HG03521 (cell line): ENCODE data around the gene KIAA1191.
"Not testable (repeated sequence)": the region's sequence is repeated elsewhere in the genome, so short reads cannot be mapped to it uniquely, and the experiment has no call there.

Experiments used
- ATAC-seq: cut with Tn5 transposase; IDR thresholded peaks from one replicate; pipeline ENCODE4 v1.9.1; 2021; ENCODE audit warnings: mild to moderate bottlenecking, moderate library complexity; ENCODE audit not compliant: unreplicated experiment

Gene KIAA1191, protein sequence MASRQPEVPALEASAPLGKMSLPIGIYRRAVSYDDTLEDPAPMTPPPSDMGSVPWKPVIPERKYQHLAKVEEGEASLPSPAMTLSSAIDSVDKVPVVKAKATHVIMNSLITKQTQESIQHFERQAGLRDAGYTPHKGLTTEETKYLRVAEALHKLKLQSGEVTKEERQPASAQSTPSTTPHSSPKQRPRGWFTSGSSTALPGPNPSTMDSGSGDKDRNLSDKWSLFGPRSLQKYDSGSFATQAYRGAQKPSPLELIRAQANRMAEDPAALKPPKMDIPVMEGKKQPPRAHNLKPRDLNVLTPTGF

DNA sequence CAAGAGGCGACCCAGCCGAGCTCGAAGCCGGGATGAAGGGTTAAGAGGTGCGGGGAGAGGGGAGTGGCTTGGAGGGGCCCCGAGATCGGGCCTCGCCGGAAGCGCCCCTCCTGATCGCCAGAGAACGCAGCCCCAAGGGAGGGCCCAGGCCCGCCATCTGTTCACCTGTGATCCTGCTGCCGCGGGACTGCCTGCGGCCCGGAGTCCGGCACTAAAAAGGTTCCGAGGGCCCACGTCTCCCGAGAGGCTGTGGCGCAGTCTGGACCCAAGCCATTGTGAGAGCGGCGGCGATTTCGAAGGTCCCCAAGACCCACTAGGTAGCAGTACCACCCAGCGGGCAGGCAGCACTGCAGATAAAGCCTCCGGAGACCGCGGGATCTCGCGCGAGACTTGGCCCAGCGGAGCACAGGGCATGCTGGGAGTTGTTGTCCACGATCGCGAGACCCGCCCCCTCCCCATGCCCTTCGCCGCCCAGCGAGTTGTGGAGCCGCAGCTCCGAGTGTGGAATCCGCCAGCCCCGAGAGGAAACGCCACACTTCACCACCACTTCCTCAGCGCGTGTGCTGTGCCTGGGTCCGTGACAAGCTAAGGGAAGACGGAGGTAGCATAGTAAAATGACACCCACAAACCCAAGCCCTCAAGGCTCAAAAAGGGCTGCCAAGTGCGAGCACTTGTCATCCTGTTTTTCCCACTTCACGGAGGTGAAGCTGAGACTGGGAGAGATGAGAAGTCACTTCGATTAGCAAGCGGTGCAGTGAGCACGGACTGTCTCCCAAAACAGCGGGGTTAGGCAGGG, at the start of gene KIAA1191:
TSS of gene KIAA1191 (minus strand) at position 328 of the 796 bp plus-strand sequence. CDS start 2,256 bp downstream, outside the sequence.
- peak; percentile 89 for ATAC-seq

- ATAC-seq: no peak
Observed at GRCh38 chr5:176410486-176411180, 49.1 kb upstream of the KIAA1191 start.

DNA sequence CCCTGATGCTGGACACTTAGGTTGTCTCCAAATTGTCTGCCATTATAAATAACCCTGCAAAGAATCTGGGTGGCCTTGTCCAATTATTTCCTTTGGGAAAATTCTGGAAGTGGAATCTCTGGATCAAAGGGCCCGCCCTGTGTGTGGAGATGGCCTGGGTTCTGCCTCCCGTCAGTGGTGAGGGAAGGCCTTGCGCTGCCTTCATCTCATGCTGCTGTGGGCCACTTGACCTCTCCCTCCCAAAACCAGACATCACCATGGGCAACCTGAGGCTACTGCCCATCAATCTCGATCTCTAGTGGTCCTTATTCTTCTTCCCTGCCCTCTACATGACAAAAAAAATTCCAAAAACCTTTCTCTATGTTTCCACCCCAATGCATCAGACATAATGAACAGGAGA, 48.2 kb upstream of the KIAA1191 start:
- no peak for ATAC-seq

- no peak for ATAC-seq
Observed at GRCh38 chr5:176408590-176408989, 47.0 kb upstream of the KIAA1191 start.

- ATAC-seq: not testable (repeated sequence)
Observed at GRCh38 chr5:176408252-176408573, 46.6 kb upstream of the KIAA1191 start.

- no peak for ATAC-seq
Observed at GRCh38 chr5:176407456-176408251, 46.1 kb upstream of the KIAA1191 start.

GRCh38 chr5:176406436-176407052, 45.0 kb upstream of the KIAA1191 start:
- ATAC-seq: no peak

DNA sequence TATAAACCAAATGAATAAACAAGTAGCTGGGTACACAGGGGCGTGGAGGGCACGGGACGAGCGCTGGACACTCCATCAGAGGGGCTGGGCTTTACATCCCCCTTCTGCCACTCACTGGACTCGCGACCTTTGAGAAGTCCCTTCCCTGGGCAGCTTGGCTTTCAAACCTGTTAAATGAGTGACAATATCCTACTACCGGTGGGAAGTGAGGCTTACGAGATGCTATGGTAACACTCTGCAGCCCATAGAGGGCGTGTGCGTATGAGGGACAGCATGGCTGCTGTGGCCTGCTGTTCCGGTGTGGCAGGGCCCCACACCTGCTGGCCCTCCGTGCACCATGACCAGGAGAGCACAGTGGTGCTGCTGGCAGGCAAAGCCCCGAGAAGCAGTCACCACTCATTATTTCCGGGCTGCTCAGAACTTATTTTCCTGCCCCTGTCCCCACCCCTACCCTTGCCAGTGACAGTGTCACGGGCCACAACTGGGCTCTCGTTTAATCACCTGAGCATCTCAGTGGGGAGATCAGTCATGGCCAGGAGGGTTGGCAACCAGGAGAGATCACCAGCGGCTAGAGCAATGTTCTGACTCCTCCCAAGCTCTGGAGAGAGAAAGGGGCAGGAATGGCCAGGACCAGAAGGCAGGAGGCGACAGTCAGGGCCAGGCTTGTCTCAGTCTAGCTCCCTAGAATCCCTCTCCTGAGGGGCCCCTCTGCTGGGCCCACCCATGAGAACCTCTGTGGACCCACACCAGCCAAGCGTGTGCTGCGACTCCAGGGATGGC, 44.3 kb upstream of the KIAA1191 start:
- no peak for ATAC-seq

- no peak for ATAC-seq
Observed at GRCh38 chr5:176401281-176402205, 40.0 kb upstream of the KIAA1191 start.

DNA sequence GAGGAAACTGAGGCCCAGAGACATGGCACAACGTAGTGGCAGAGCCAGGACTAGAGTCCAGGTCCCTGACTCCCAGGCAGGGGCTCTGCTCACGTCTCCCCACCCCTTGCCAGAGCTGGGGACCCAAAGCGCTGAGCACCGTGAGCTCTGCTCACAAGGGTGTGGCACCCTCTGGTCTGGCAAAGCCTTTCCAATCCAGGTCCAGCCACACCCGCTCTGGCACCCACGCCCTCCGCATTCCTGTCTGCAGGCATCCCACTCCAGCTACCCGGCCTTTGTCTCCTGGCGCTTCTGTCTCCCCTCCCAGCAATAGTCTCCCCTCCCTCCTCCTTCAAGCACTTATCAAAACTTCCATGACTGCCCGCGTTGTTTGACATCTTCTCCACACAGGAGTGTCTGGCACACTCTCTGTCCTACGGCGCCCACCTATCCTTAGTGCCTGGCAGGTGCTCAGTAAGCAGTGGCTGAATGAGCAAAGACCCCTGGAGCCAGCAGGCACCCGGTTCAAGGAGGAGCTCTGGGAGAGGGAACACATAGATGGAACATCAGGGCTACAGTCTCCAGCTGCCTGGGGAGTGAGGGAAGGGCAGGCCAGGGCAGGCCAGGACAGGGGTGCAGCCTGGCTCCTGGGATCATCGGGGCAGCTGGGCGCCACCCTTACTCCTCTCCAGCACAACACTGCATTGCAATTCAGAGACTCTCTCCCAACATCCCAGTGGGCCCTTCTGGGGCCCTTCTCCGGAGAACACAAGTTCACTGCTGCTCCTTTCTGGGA, 39.0 kb upstream of the KIAA1191 start:
- no peak for ATAC-seq

DNA sequence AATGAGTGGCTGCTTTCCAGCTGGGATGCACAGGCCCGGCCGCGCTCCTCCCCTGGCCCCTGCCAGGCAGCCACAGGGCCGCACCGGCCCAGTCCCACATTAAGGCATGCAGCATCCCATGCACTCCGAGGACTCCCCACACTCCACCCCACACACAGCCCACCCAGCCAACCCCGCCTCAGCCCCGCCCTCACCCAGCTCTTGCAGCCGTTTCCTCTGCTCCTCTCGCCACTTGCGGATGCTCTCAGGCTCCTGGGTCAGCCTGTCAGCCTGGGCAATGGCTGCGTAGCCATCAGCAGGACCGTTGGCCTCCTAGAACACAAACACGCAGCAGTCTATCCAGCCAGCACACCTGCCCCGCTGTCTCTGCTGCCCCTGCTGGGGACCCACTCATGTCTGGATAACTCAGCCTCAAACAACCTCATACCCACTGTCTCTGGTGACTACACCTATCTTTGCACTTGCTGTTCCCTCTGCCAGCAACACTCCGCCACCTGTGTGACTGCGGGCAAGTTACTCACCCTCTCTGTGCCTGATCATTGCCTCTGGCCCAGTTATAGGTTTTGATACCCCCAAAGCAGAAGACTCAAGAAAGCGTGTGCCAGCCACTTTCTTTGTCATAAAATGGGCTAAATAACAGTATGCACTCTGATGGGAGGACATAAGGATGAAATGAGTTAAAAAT, 36.3 kb upstream of the KIAA1191 start:
- no peak for ATAC-seq

DNA sequence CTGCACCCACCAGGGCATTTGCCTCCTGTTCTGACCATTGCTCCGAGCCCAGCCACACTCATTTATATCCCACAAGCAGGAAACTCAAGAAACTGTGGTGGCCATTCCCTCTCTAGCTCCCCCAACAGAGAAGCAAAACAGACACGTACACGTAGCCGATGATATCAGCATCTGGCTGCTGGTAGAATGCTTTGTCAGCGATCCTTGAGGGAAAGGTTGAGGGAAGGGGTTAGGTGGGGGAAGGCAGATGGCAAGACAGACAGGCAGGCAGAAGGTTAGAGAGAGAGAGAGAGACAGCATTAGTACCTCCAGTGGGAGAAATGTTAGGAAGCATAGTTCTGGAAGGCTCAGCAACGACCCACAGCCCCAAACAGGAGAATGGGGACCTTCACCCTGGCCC, 34.8 kb upstream of the KIAA1191 start:
- no peak for ATAC-seq

DNA sequence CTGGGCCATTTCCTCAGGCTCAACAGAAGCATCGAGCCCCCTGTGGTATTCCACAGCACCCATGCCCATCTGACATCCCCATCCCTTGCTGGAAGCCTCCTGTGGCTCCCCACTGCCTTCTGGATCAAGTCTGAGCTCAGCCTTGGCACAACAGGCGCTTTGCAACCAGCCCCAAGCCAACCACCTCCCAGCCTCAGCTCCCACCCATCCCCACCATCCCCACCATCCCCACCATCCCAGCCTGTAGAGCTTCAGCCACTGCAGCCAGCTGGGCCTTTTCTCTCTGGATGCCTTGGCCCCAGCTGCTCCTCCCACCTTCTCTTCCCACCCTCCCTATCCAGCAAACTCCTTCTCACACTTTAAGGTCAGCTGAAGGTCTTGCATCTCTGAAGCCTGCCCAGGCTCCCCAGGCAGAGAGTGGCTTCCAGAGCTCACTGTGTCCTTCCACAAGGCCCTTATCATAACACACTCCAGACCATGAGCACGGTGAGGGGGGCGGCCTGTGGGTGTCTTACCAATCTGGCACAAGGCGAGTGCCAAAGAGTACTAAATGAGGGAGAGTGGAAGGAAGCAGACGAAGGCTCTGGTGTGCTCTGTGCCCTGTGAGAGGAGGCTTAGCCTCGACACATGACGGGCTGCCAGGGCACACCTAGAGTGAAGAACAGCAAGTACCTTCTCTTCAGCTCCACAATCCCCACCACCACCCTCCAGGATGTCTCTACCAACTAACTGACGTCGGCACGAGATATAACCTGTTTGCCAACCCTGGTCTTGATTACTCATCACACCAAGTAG, 33.5 kb upstream of the KIAA1191 start:
- ATAC-seq: no peak

DNA sequence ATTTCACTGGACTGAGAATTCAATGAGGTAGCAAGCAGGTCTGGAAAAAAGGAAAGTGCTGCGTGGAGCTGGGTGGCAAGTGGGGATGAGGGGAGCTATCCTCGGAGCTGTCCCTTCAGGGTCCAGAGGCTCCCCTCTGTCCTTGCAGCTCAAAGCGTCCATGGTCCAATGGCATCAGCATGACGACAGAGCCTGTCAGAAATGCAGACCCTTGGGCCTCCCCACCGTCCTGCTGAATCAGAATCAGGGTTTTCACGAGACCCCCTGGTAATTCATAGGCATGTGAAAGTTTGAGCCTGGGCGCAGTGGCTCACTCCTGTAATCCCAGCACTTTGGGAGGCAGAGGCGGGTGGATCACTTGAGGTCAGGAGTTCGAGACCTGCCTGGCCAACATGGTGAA, 32.5 kb upstream of the KIAA1191 start:
- no peak for ATAC-seq

DNA sequence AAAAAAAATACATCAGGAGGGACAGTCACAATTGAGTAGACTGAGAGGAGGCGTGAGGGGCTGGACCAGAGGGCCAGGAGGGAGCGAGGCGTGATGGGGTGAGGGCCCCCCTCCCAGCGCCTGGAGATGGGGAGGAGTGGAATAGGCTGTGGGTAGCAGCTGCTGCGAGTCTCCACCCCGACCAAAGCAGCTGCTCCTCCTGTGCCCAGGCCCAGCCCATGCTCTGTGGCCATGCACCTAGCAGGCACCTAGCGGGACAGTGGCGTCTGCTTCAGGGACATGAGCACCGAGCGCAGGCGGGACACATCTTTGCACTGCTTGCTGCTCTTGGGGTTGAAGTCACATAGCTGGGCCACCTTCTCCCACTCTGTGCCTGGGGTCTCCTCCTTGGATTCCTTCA, 31.0 kb upstream of the KIAA1191 start:
- no peak for ATAC-seq

DNA sequence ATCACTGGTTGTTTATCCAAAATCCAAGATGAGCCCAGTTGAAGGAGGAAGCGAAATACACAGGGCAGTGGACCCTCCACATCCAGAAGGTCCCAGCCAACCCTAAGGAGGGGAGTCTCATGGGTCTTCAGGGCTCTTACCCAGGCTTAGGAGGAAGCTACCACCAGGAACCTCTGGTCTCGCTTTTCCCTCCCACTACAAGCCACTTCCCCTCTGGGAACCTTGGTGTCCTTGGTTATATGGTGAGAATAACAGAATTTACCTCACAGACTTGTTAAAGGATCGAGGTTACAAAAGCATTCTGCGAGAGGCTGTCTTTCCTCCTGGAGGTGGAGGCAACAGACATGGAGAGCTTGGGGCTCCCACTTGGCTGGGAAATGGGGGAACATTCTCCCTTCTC, 30.4 kb upstream of the KIAA1191 start:
- ATAC-seq: no peak

DNA sequence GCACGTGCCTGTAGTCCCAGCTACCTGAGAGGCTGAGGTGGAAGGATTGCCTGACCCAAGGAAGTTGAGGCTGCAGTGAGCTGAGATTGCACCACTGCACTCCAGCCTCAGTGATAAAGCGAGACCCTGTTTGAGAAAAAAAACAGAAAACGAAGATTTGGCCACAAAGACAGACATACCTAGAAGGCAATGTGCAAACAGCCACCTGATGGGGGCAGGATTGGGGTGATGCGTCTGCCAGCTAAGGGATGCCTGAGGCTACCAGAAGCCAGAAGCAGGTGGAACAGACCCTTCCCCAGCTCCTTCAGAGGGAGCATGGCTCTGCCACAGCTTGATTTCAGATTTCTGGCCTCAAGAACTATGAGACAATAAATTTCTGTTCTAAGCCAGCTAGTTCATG, 29.9 kb upstream of the KIAA1191 start:
- no peak for ATAC-seq
